HCT116 (cell line): ENCODE data around the gene FRK. TPM values are rescaled to one million over a fixed set of nuclear protein-coding genes. Genes with fewer than 3 reads are reported as not detected.
A peak's percentile ranks its signal among the peaks of the same experiment; 100 is the strongest.

Source experiments
- ATAC-seq: fragments of 200-7000 bp; cut with Tn5 transposase; 2 replicates; pipeline ENCODE4 v1.9.1; 2020; ENCODE audit warnings: mild to moderate bottlenecking, moderate library complexity
- BruUV-seq: library from RNA; stranded (reverse); fragments of 400-500 nt; replicated peaks from 2 replicates; lab custom pipeline; 2021; lab: Mats Ljungman, UMichigan
- CTCF ChIA-PET: fragments of 300-600 bp; sonication (Branson Sonifier 250); formaldehyde crosslinking; loops from one replicate; lab custom pipeline; 2021; ENCODE audit warnings: antibody characterized with exemption; lab: Charles Lee
- POLR2A ChIA-PET: fragments of 300-600, 350-600 bp; sonication (Branson Sonifier 250); formaldehyde crosslinking; loops from one replicate; lab custom pipeline; 2021; ENCODE audit warnings: antibody characterized with exemption; lab: Charles Lee
- RAD21 ChIA-PET, 2 experiments: fragments of 300-600 bp; sonication (Branson Sonifier 250); formaldehyde crosslinking; loops; one replicate each; lab custom pipeline; 2023; ENCODE audit warnings: low total read pairs in 2 of 2; ENCODE audit not compliant: uncharacterized antibody in 2 of 2, unreplicated experiment in 2 of 2, low non-redundant PET in 1 of 2; lab: Charles Lee
- DNase-seq: peaks from one replicate; pipeline ENCODE4 v3.0.0-alpha.2; 2010; ENCODE audit warnings: low read depth, low spot score
- H2AFZ ChIP-seq: fragments of 200-600 bp; shearing (Covaris generic), sonication (generic); 2 replicates; pipeline ENCODE4 v1.6.1; 2017; ENCODE audit warnings: low read depth, mixed run types, mixed read lengths, antibody characterized with exemption, low read length; ENCODE audit not compliant: poor library complexity, severe bottlenecking
- H3K27ac ChIP-seq: 2 replicates; pipeline ENCODE4 v1.5.1; 2012; ENCODE audit warnings: low read depth, low read length
- H3K27me3 ChIP-seq: fragments of 200-600 bp; sonication (generic); 2 replicates; pipeline ENCODE4 v1.6.1; 2016; ENCODE audit warnings: mixed run types, low read length, mixed read lengths; ENCODE audit not compliant: insufficient read depth
- H3K36me3 ChIP-seq, 2 experiments: fragments of 200-500 bp in 1 of 2; fragments of 200-600 bp in 1 of 2; sonication (Bioruptor generic) in 1 of 2; sonication (generic) in 1 of 2; 2 replicates each; pipeline versions ENCODE4 v1.5.1 to v1.6.1; 2014 to 2016; ENCODE audit warnings: low read length in 2 of 2, inconsistent platforms in 1 of 2, mixed read lengths in 1 of 2, mixed run types in 1 of 2; ENCODE audit not compliant: insufficient read depth in 2 of 2, control insufficient read depth in 1 of 2
- H3K4me1 ChIP-seq, 2 experiments: fragments of 200-600 bp in 1 of 2; sonication (generic) in 1 of 2; 2 replicates each; pipeline versions ENCODE4 v1.5.1 to v1.6.1; 2012 to 2017; ENCODE audit warnings: low read length in 2 of 2, inconsistent platforms in 1 of 2, mild to moderate bottlenecking in 1 of 2, mixed read lengths in 1 of 2, mixed run types in 1 of 2, moderate library complexity in 1 of 2; ENCODE audit not compliant: insufficient read depth in 2 of 2, control insufficient read depth in 1 of 2
- H3K4me2 ChIP-seq: fragments of 200-600 bp; sonication (generic); 2 replicates; pipeline ENCODE4 v1.6.1; 2017; ENCODE audit warnings: mixed run types, low read length, mixed read lengths
- H3K4me3 ChIP-seq, 2 experiments: fragments of 200-600 bp in 1 of 2; sonication (generic) in 1 of 2; replicated peaks in 1 of 2; 2 replicates each; pipeline ENCODE4 v1.5.1; 2011 to 2016; ENCODE audit warnings: low read length in 2 of 2, control low read depth in 1 of 2, low read depth in 1 of 2, mild to moderate bottlenecking in 1 of 2, mixed read lengths in 1 of 2, mixed run types in 1 of 2
- H3K79me2 ChIP-seq: fragments of 200-600 bp; sonication (generic); 2 replicates; pipeline ENCODE4 v1.6.1; 2017; ENCODE audit warnings: mild to moderate bottlenecking, mixed run types, low read length, moderate library complexity, mixed read lengths; ENCODE audit not compliant: insufficient read depth
- H3K9ac ChIP-seq: fragments of 200-600 bp; sonication (generic); 2 replicates; pipeline ENCODE4 v1.6.1; 2016; ENCODE audit warnings: low read length, mixed read lengths
- H3K9me2 ChIP-seq: fragments of 200-600 bp; sonication (generic), shearing (Covaris generic); 2 replicates; pipeline ENCODE4 v1.6.1; 2017; ENCODE audit warnings: mixed run types, mild to moderate bottlenecking, moderate library complexity; ENCODE audit not compliant: insufficient read depth
- H3K9me3 ChIP-seq, 2 experiments: fragments of 200-500 bp in 1 of 2; fragments of 200-600 bp in 1 of 2; sonication (Bioruptor generic) in 1 of 2; sonication (generic) in 1 of 2; 2 replicates each; pipeline ENCODE4 v1.6.1; 2014 to 2017; ENCODE audit warnings: low read length in 2 of 2, mixed read lengths in 2 of 2, inconsistent platforms in 1 of 2, low read depth in 1 of 2, mild to moderate bottlenecking in 1 of 2, mixed run types in 1 of 2, moderate library complexity in 1 of 2; ENCODE audit not compliant: control insufficient read depth in 1 of 2, insufficient read depth in 1 of 2
- H4K20me1 ChIP-seq: fragments of 200-600 bp; sonication (generic), shearing (Covaris generic); 2 replicates; pipeline ENCODE4 v1.6.1; 2017; ENCODE audit warnings: mixed run types, mild to moderate bottlenecking, moderate library complexity; ENCODE audit not compliant: insufficient read depth
- CEBPB ChIP-seq: IDR thresholded peaks from 2 replicates; pipeline ENCODE4 v1.6.1; 2012; ENCODE audit warnings: low read depth
- CTCF ChIP-seq, 3 experiments: fragments of 200-600 bp in 1 of 3; sonication (generic) in 1 of 3; IDR thresholded peaks in 2 of 3; conservative IDR thresholded peaks in 1 of 3; 2 replicates each; pipeline ENCODE4 v1.5.1; 2012 to 2017; ENCODE audit warnings: low read depth in 2 of 3, low read length in 2 of 3, antibody characterized with exemption in 1 of 3, borderline replicate concordance in 1 of 3, control low read depth in 1 of 3, mild to moderate bottlenecking in 1 of 3, mixed read lengths in 1 of 3, mixed run types in 1 of 3, moderate library complexity in 1 of 3; ENCODE audit not compliant: insufficient read depth in 1 of 3
- FOSL1 ChIP-seq: IDR thresholded peaks from 2 replicates; pipeline ENCODE4 v1.6.1; 2012; ENCODE audit warnings: low read depth
- JUND ChIP-seq: IDR thresholded peaks from 2 replicates; pipeline ENCODE4 v1.6.1; 2012
- TCF7L2 ChIP-seq: IDR thresholded peaks from 2 replicates; pipeline ENCODE4 v1.7.0; 2011; ENCODE audit warnings: borderline replicate concordance, inconsistent platforms; ENCODE audit not compliant: insufficient read depth, insufficient read length; ENCODE audit errors: extremely low read depth
- YY1 ChIP-seq: IDR thresholded peaks from 2 replicates; pipeline ENCODE4 v1.6.1; 2011; ENCODE audit warnings: low read length, low read depth, moderate library complexity, mild to moderate bottlenecking; ENCODE audit not compliant: insufficient replicate concordance; ENCODE audit errors: extremely low read depth
- intact Hi-C: fragments of 100-400 bp; cut with micrococcal nuclease; formaldehyde crosslinking; loops from 2 replicates; pipeline ENCODE4 v1.10.0; 2022
- total RNA-seq: library from RNA; stranded (reverse); gene quantifications from one replicate; pipeline ENCODE4 v1.2.1, GENCODE V29; 2021; ENCODE audit not compliant: unreplicated experiment
- TF ChIP-seq, protein P1 (sequence below): IDR thresholded peaks from 2 replicates; pipeline ENCODE4 v1.6.1; 2012; ENCODE audit warnings: low read depth

Gene FRK
- total RNA-seq, 1 experiment from 2014 or later: 3.7 TPM

DNA sequence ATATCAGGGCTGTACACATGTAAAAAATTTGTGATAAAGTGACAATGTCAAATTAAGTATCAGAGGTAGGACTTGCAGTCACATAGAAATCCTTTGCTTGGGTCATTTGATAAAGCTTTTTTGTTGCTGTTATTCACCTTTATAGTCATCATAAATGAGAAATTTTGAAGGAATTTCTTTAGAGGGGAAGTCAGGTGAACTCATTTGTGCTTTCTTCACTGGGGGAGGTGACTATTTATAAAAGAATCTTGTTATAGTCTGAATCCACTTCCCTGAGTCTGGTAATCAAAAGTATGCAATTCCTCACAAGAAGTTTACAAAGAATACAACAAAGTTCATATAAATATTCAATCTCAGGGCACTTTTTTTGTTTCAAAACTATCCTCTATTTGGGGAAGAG, 47.7 kb downstream of the FRK start:
- no TSS peak for BruUV-seq
- ATAC-seq (no peak), DNase-seq (no peak)
- H4K20me1 ChIP-seq: no peaks in the 10 kb centered on the region
- POLR2A ChIA-PET: interaction anchor here (0.8 kb wide), 1 partner anchor 48 kb away, joined by 4 read pairs; the partner anchor contains the start of gene FRK
- H3K9me3 ChIP-seq: no peaks in the 10 kb centered on the region
- H3K4me2 ChIP-seq: peak overlapping the region; percentile 55
- peak; percentile 21; the same call in 1 of the 2 replicates for TF ChIP-seq FOSL1
- TF ChIP-seq JUND: 0 out of 2 replicates have a peak, but pooled peaks have one; percentile 7
- no peak for TF ChIP-seq CTCF (IDR thresholded peaks at IDR 0.05 in 2 of 3, conservative IDR thresholded peaks at IDR 0.05 in 1 of 3; ENCODE audit: borderline replicate concordance in 1 of 3, insufficient read depth in 1 of 3, low read depth in 2 of 3, low read length in 2 of 3)
- CTCF ChIA-PET: interaction anchor here (1.4 to 3.5 kb wide), 3 partner anchors 48 to 99 kb away, joined by 4 to 10 read pairs (median 4); partner anchors contain the start of gene FRK
- H3K4me1 ChIP-seq: peaks cover 16 to 32% of the 10 kb centered on the region in 2 experiments
- H3K79me2 ChIP-seq: no peaks in the 10 kb centered on the region
- RAD21 ChIA-PET: no interaction called here
- H3K27me3 ChIP-seq: no peaks in the 10 kb centered on the region
- H2AFZ ChIP-seq: no peak overlapping the region
- no peak overlapping the region for H3K27ac ChIP-seq
- H3K4me3 ChIP-seq: no peak overlapping the region
- no peaks in the 10 kb centered on the region for H3K9me2 ChIP-seq
- H3K9ac ChIP-seq: no peak overlapping the region
- no peaks in the 10 kb centered on the region for H3K36me3 ChIP-seq
- intact Hi-C loops: no loop called here

DNA sequence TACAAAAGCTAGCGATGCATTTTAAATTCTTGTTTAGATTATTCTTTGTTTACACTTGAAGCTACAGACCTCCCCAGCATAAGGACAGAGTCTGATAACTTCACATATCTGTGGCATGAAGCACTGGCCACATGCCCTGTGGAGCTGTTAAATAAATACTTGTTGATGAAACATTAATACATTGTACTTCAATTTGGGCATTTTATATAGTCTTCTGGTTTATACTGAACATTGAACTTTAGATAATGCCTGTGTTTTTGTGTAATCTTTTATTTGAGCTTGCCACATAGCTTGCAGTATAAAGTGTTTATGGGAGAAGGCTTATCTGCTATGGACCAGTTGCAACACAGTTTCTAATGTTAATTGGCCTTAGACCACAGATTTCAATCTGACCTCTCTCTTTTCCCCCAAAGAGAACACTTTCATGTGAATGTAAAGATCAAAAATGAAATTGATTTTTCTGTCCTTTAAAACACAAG, 48.2 kb downstream of the FRK start:
- Histone ChIP-seq H3K9me3 (no peaks in the 10 kb centered on the region), H3K4me3 (no peak overlapping the region), H2AFZ (no peak overlapping the region), H3K27ac (no peak overlapping the region), H4K20me1 (no peaks in the 10 kb centered on the region), H3K4me1 (peaks cover 16 to 32% of the 10 kb centered on the region in 2 experiments), H3K27me3 (no peaks in the 10 kb centered on the region), H3K79me2 (no peaks in the 10 kb centered on the region), H3K9ac (no peak overlapping the region), H3K4me2 (peak overlapping the region; percentile 55), H3K36me3 (no peaks in the 10 kb centered on the region), H3K9me2 (no peaks in the 10 kb centered on the region)
- TF ChIP-seq YY1: no peak
- no peak for TF ChIP-seq CEBPB
- no peak for TF ChIP-seq TCF7L2
- no peak for TF ChIP-seq CTCF (IDR thresholded peaks at IDR 0.05 in 2 of 3, conservative IDR thresholded peaks at IDR 0.05 in 1 of 3; ENCODE audit: borderline replicate concordance in 1 of 3, insufficient read depth in 1 of 3, low read depth in 2 of 3, low read length in 2 of 3)
- TF ChIP-seq, protein P1, sequence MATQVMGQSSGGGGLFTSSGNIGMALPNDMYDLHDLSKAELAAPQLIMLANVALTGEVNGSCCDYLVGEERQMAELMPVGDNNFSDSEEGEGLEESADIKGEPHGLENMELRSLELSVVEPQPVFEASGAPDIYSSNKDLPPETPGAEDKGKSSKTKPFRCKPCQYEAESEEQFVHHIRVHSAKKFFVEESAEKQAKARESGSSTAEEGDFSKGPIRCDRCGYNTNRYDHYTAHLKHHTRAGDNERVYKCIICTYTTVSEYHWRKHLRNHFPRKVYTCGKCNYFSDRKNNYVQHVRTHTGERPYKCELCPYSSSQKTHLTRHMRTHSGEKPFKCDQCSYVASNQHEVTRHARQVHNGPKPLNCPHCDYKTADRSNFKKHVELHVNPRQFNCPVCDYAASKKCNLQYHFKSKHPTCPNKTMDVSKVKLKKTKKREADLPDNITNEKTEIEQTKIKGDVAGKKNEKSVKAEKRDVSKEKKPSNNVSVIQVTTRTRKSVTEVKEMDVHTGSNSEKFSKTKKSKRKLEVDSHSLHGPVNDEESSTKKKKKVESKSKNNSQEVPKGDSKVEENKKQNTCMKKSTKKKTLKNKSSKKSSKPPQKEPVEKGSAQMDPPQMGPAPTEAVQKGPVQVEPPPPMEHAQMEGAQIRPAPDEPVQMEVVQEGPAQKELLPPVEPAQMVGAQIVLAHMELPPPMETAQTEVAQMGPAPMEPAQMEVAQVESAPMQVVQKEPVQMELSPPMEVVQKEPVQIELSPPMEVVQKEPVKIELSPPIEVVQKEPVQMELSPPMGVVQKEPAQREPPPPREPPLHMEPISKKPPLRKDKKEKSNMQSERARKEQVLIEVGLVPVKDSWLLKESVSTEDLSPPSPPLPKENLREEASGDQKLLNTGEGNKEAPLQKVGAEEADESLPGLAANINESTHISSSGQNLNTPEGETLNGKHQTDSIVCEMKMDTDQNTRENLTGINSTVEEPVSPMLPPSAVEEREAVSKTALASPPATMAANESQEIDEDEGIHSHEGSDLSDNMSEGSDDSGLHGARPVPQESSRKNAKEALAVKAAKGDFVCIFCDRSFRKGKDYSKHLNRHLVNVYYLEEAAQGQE: no peak
- BruUV-seq: no TSS peak
- intact Hi-C loops: no loop called here
- ChIA-PET CTCF (interaction anchor here (1.1 to 3.5 kb wide), 5 partner anchors 29 to 99 kb away, joined by 3 to 10 read pairs (median 4); partner anchors contain the start of gene FRK), RAD21 (no interaction called here), POLR2A (interaction anchor here (0.8 to 1.7 kb wide), 2 partner anchors 48 to 88 kb away, joined by 4 to 7 read pairs; partner anchors contain the start of genes FRK and NT5DC1)
- ATAC-seq (no peak), DNase-seq (no peak)
